ENCODE measurements around the gene TMED4.
"Not testable (repeated sequence)": the region's sequence is repeated elsewhere in the genome, so short reads cannot be mapped to it uniquely, and the experiment has no call there.

The TMED4 gene

GRCh38 chr7:44607141-44608068 lies 25.4 kb upstream of the TMED4 start:
- no peak for DNase-seq

GRCh38 chr7:44606341-44607140 lies 24.5 kb upstream of the TMED4 start, which contains the start of gene OGDH:
Gene OGDH, plus strand, starts transcription at chr7:44606627. Its CDS starts 17,717 bp downstream, at chr7:44624344.
- DNase-seq: peak; percentile 97

GRCh38 chr7:44604941-44605340 lies 22.9 kb upstream of the TMED4 start:
- DNase-seq: no peak

- no peak for DNase-seq
Observed at GRCh38 chr7:44603193-44603592, 21.2 kb upstream of the TMED4 start.

GRCh38 chr7:44602576-44602910 lies 20.5 kb upstream of the TMED4 start:
- no peak for DNase-seq

GRCh38 chr7:44599222-44599621 lies 17.2 kb upstream of the TMED4 start:
- no peak for DNase-seq

- not testable (repeated sequence) for DNase-seq
Observed at GRCh38 chr7:44597181-44597580, 15.2 kb upstream of the TMED4 start.

- no peak for DNase-seq
Observed at GRCh38 chr7:44595934-44596635, 14.1 kb upstream of the TMED4 start.

GRCh38 chr7:44590910-44591309 lies 8.9 kb upstream of the TMED4 start:
- no peak for DNase-seq

- peak; percentile 60 for DNase-seq
Observed at GRCh38 chr7:44587843-44588711, 6.0 kb upstream of the TMED4 start.

- DNase-seq: no peak
Observed at GRCh38 chr7:44583146-44583865, 1.3 kb upstream of the TMED4 start.

GRCh38 chr7:44580945-44581878 lies 819 bp downstream of the TMED4 start:
- no peak for DNase-seq

GRCh38 chr7:44576228-44576627 lies 5.8 kb downstream of the TMED4 start:
- no peak for DNase-seq

- DNase-seq: no peak
Observed at GRCh38 chr7:44575054-44575453, 7.0 kb downstream of the TMED4 start.

- no peak for DNase-seq
Observed at GRCh38 chr7:44574287-44574872, 7.7 kb downstream of the TMED4 start.

GRCh38 chr7:44573464-44574286 lies 8.4 kb downstream of the TMED4 start, which contains the start of gene DDX56:
Gene DDX56, minus strand, starts transcription at chr7:44573908. Its CDS starts 13 bp downstream, at chr7:44573895.
- peak; percentile 94 for DNase-seq

GRCh38 chr7:44572771-44573170 lies 9.3 kb downstream of the TMED4 start:
- no peak for DNase-seq

GRCh38 chr7:44569959-44570358 lies 12.1 kb downstream of the TMED4 start:
- no peak for DNase-seq

All from fibroblast of skin of back (primary cell).